ENCODE data around the gene JMJD8. TPM values are rescaled to one million over a fixed set of nuclear protein-coding genes. Genes with fewer than 3 reads are reported as not detected.

The JMJD8 gene
- total RNA-seq, 1 experiment from 2014 or later, result 121 TPM

DNA sequence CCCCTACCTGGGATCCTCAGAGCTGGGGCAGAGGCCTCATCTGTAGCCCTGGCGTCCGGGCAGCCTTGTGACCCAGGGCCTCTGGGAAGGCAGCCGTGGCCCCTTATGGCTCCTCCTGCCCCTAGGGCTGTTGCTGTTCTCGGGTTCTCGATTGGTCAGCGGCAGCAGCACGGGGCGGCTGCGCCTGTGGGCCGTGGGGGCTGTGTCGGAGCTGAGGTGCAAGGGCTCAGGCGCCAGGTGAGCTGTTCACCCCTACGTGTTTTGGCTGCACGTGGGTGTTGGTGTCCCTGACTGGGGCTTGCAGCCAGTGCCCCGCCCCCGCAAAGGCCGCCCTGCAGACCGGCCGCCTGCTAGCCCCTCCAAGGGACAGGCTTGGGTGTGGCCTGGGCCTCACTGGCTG lies 22.0 kb downstream of the JMJD8 start:
- H3K9ac ChIP-seq (ENCODE audit: low read length), result no peak overlapping the region
- RAD21 ChIA-PET (ENCODE audit: low non-redundant PET in 1 of 2, low total read pairs in 2 of 2, uncharacterized antibody in 2 of 2, unreplicated experiment in 2 of 2), result no interaction called here
- TF ChIP-seq SRF (IDR thresholded peaks at IDR 0.05; ENCODE audit: low read depth), result no peak
- TF ChIP-seq EZH2phosphoT487 (IDR thresholded peaks at IDR 0.05; ENCODE audit: borderline replicate concordance), result no peak
- no peak for TF ChIP-seq CEBPB (IDR thresholded peaks at IDR 0.05; ENCODE audit: low read depth)
- no peak for TF ChIP-seq YY1 (IDR thresholded peaks at IDR 0.05; ENCODE audit: extremely low read depth, insufficient replicate concordance, low read depth, low read length)
- no peak for TF ChIP-seq ZNF274 (IDR thresholded peaks at IDR 0.05; ENCODE audit: low read depth, low read length)
- no peak for TF ChIP-seq FOSL1 (IDR thresholded peaks at IDR 0.05; ENCODE audit: low read depth)
- TF ChIP-seq SIN3A (IDR thresholded peaks at IDR 0.05; ENCODE audit: low read depth), result no peak
- TF ChIP-seq JUND (IDR thresholded peaks at IDR 0.05), result no peak
- no peaks in the 10 kb centered on the region for H4K20me1 ChIP-seq (ENCODE audit: insufficient read depth)
- intact Hi-C loops (cut with micrococcal nuclease), result no loop called here
- H3K4me1 ChIP-seq (ENCODE audit: control insufficient read depth in 1 of 2, insufficient read depth in 2 of 2, low read length in 2 of 2), result peaks cover 3 to 9% of the 10 kb centered on the region in 2 experiments; a peak in 2 of 4 replicates
- DNase-seq (ENCODE audit: low read depth, low spot score) (no peak), ATAC-seq (no peak)
- no peaks in the 10 kb centered on the region for H3K9me3 ChIP-seq (ENCODE audit: control insufficient read depth in 1 of 2, insufficient read depth in 1 of 2, low read depth in 1 of 2, low read length in 2 of 2)
- CTCF ChIA-PET, result no interaction called here
- no peak overlapping the region for H3K4me2 ChIP-seq (ENCODE audit: low read length)
- BruUV-seq (replicated peaks), result no TSS peak
- no peaks in the 10 kb centered on the region for H3K36me3 ChIP-seq (ENCODE audit: control insufficient read depth in 1 of 2, insufficient read depth in 2 of 2, low read length in 2 of 2)
- no peak overlapping the region for H2AFZ ChIP-seq (ENCODE audit: low read depth, low read length, poor library complexity, severe bottlenecking)
- no peak overlapping the region; the same call in 1 of the 2 replicates for H3K27ac ChIP-seq (ENCODE audit: low read depth, low read length)
- no peaks in the 10 kb centered on the region for H3K79me2 ChIP-seq (ENCODE audit: insufficient read depth, low read length)
- no peaks in the 10 kb centered on the region for H3K27me3 ChIP-seq (ENCODE audit: insufficient read depth, low read length)
- no peaks in the 10 kb centered on the region for H3K9me2 ChIP-seq (ENCODE audit: insufficient read depth)
- no peak overlapping the region for H3K4me3 ChIP-seq (replicated peaks in 1 of 2; ENCODE audit: low read depth in 1 of 2, low read length in 2 of 2)
- POLR2A ChIA-PET, result no interaction called here

GRCh38 chr16:661184-661821 lies 22.8 kb downstream of the JMJD8 start:
- no peaks in the 10 kb centered on the region for H3K79me2 ChIP-seq (ENCODE audit: insufficient read depth, low read length)
- no peaks in the 10 kb centered on the region for H4K20me1 ChIP-seq (ENCODE audit: insufficient read depth)
- H3K4me3 ChIP-seq (replicated peaks in 1 of 2; ENCODE audit: low read depth in 1 of 2, low read length in 2 of 2), result no peak overlapping the region
- H2AFZ ChIP-seq (ENCODE audit: low read depth, low read length, poor library complexity, severe bottlenecking), result no peak overlapping the region
- RAD21 ChIA-PET (ENCODE audit: low non-redundant PET in 1 of 2, low total read pairs in 2 of 2, uncharacterized antibody in 2 of 2, unreplicated experiment in 2 of 2), result no interaction called here
- no peaks in the 10 kb centered on the region for H3K9me2 ChIP-seq (ENCODE audit: insufficient read depth)
- no TSS peak for BruUV-seq (replicated peaks)
- no peak; the same call in 1 of the 2 replicates for ATAC-seq
- intact Hi-C loops (cut with micrococcal nuclease), result loop anchor here (2.0 kb wide), 1 partner anchor 83 kb away; no protein-coding TSS in a partner anchor
- peak overlapping the region; percentile 67; the same call in 1 of the 2 replicates for H3K27ac ChIP-seq (ENCODE audit: low read depth, low read length)
- DNase-seq (ENCODE audit: low read depth, low spot score), result no peak
- H3K9ac ChIP-seq (ENCODE audit: low read length), result peak overlapping the region; percentile 33
- POLR2A ChIA-PET, result no interaction called here
- peaks cover 3 to 9% of the 10 kb centered on the region in 2 experiments; a peak in 2 of 4 replicates for H3K4me1 ChIP-seq (ENCODE audit: control insufficient read depth in 1 of 2, insufficient read depth in 2 of 2, low read length in 2 of 2)
- H3K9me3 ChIP-seq (ENCODE audit: control insufficient read depth in 1 of 2, insufficient read depth in 1 of 2, low read depth in 1 of 2, low read length in 2 of 2), result no peaks in the 10 kb centered on the region
- H3K27me3 ChIP-seq (ENCODE audit: insufficient read depth, low read length), result no peaks in the 10 kb centered on the region
- no peak for TF ChIP-seq YY1 (IDR thresholded peaks at IDR 0.05; ENCODE audit: extremely low read depth, insufficient replicate concordance, low read depth, low read length)
- TF ChIP-seq EZH2 (IDR thresholded peaks at IDR 0.05), result no peak
- TF ChIP-seq POLR2A (IDR thresholded peaks at IDR 0.05; ENCODE audit: borderline replicate concordance, extremely low read depth, insufficient read depth, insufficient read length), result no peak
- no peak for TF ChIP-seq SP1 (IDR thresholded peaks at IDR 0.05; ENCODE audit: low read depth)
- TF ChIP-seq CBX3 (IDR thresholded peaks at IDR 0.05; ENCODE audit: low read depth), result no peak
- no peak for TF ChIP-seq ZNF274 (IDR thresholded peaks at IDR 0.05; ENCODE audit: low read depth, low read length)
- no peak for TF ChIP-seq TCF7L2 (IDR thresholded peaks at IDR 0.05; ENCODE audit: borderline replicate concordance, extremely low read depth, insufficient read depth, insufficient read length)
- TF ChIP-seq SRF (IDR thresholded peaks at IDR 0.05; ENCODE audit: low read depth), result no peak
- no peak for TF ChIP-seq RAD21 (IDR thresholded peaks at IDR 0.05; ENCODE audit: low read depth)
- TF ChIP-seq, protein P1, sequence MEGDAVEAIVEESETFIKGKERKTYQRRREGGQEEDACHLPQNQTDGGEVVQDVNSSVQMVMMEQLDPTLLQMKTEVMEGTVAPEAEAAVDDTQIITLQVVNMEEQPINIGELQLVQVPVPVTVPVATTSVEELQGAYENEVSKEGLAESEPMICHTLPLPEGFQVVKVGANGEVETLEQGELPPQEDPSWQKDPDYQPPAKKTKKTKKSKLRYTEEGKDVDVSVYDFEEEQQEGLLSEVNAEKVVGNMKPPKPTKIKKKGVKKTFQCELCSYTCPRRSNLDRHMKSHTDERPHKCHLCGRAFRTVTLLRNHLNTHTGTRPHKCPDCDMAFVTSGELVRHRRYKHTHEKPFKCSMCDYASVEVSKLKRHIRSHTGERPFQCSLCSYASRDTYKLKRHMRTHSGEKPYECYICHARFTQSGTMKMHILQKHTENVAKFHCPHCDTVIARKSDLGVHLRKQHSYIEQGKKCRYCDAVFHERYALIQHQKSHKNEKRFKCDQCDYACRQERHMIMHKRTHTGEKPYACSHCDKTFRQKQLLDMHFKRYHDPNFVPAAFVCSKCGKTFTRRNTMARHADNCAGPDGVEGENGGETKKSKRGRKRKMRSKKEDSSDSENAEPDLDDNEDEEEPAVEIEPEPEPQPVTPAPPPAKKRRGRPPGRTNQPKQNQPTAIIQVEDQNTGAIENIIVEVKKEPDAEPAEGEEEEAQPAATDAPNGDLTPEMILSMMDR (IDR thresholded peaks at IDR 0.05 in 2 of 3, conservative IDR thresholded peaks at IDR 0.05 in 1 of 3; ENCODE audit: borderline replicate concordance in 1 of 3, insufficient read depth in 1 of 3, low read depth in 2 of 3, low read length in 2 of 3), result no peak
- H3K36me3 ChIP-seq (ENCODE audit: control insufficient read depth in 1 of 2, insufficient read depth in 2 of 2, low read length in 2 of 2), result no peaks in the 10 kb centered on the region
- CTCF ChIA-PET, result interaction anchor here (1.0 to 2.6 kb wide), 2 partner anchors 13 to 82 kb away, joined by 3 to 13 read pairs; partner anchors contain the start of gene WDR90
- peak overlapping the region; percentile 30; the same call in 1 of the 2 replicates for H3K4me2 ChIP-seq (ENCODE audit: low read length)

All from HCT116 (cell line).